Muscle layer of colon (tissue), 2 donors: Measurements from ENCODE around the gene TOE1.
A peak's percentile ranks its signal among the peaks of the same experiment; 100 is the strongest.

ENCODE experiments used
- H3K27ac ChIP-seq: one replicate; pipeline ENCODE4 v1.7.0; 2013; ENCODE audit warnings: low read depth, mild to moderate bottlenecking, low read length, moderate library complexity
- H3K27me3 ChIP-seq, 2 donors: one replicate each; pipeline ENCODE4 v1.7.0; 2013; ENCODE audit warnings: low read length in 2 of 2, mild to moderate bottlenecking in 2 of 2; ENCODE audit not compliant: insufficient read depth in 2 of 2, control insufficient read depth in 1 of 2
- H3K36me3 ChIP-seq: one replicate; pipeline ENCODE4 v1.7.0; 2013; ENCODE audit warnings: mild to moderate bottlenecking, low read length; ENCODE audit not compliant: insufficient read depth
- H3K4me1 ChIP-seq: one replicate; pipeline ENCODE4 v1.7.0; 2013; ENCODE audit warnings: mild to moderate bottlenecking, low read length; ENCODE audit not compliant: insufficient read depth
- H3K4me3 ChIP-seq, 2 donors: one replicate each; pipeline ENCODE4 v1.7.0; 2013; ENCODE audit warnings: low read length in 2 of 2, low read depth in 1 of 2, mild to moderate bottlenecking in 1 of 2, moderate library complexity in 1 of 2
- H3K9ac ChIP-seq: one replicate; pipeline ENCODE4 v1.7.0; 2013; ENCODE audit warnings: low read length
- H3K9me3 ChIP-seq: one replicate; pipeline ENCODE4 v1.7.0; 2013; ENCODE audit warnings: mild to moderate bottlenecking, low read length
- donor health status: abdominal sarcoma.
- donor health status: Adenocarcinoma of cecum.

TOE1 gene

GRCh38 chr1:45327644-45328515 lies 12.1 kb upstream of the TOE1 start:
- H3K9ac ChIP-seq, result no peak overlapping the region
- H3K4me1 ChIP-seq, result peaks cover 5% of the 10 kb centered on the region
- no peaks in the 10 kb centered on the region for H3K9me3 ChIP-seq
- H3K4me3 ChIP-seq, result peak overlapping the region in 1 of 2 donors; percentile 65
- H3K27me3 ChIP-seq, result peaks cover 0 to 8% of the 10 kb centered on the region in 2 donors
- no peak overlapping the region for H3K27ac ChIP-seq
- H3K36me3 ChIP-seq, result peaks cover 23% of the 10 kb centered on the region

- no peaks in the 10 kb centered on the region for H3K9me3 ChIP-seq
- peaks cover 5% of the 10 kb centered on the region for H3K4me1 ChIP-seq
- H3K9ac ChIP-seq, result no peak overlapping the region
- no peak overlapping the region for H3K27ac ChIP-seq
- H3K27me3 ChIP-seq, result peaks cover 0 to 8% of the 10 kb centered on the region in 2 donors
- no peak overlapping the region for H3K4me3 ChIP-seq
- peaks cover 31% of the 10 kb centered on the region for H3K36me3 ChIP-seq
These were observed 11.3 kb upstream of the TOE1 start for GRCh38 chr1:45328680-45329079.

GRCh38 chr1:45329445-45329844 lies 10.5 kb upstream of the TOE1 start:
- H3K4me1 ChIP-seq, result peaks cover 5% of the 10 kb centered on the region
- H3K27me3 ChIP-seq, result peaks cover 0 to 8% of the 10 kb centered on the region in 2 donors
- peaks cover 38% of the 10 kb centered on the region for H3K36me3 ChIP-seq
- H3K4me3 ChIP-seq, result no peak overlapping the region
- H3K9me3 ChIP-seq, result no peaks in the 10 kb centered on the region
- H3K27ac ChIP-seq, result no peak overlapping the region
- H3K9ac ChIP-seq, result no peak overlapping the region

GRCh38 chr1:45331436-45332345 lies 8.3 kb upstream of the TOE1 start:
- peaks cover 38% of the 10 kb centered on the region for H3K36me3 ChIP-seq
- no peak overlapping the region for H3K9ac ChIP-seq
- peaks cover 0 to 8% of the 10 kb centered on the region in 2 donors for H3K27me3 ChIP-seq
- no peak overlapping the region for H3K4me3 ChIP-seq
- no peaks in the 10 kb centered on the region for H3K4me1 ChIP-seq
- no peak overlapping the region for H3K27ac ChIP-seq
- H3K9me3 ChIP-seq, result no peaks in the 10 kb centered on the region

- Histone ChIP-seq H3K9me3 (no peaks in the 10 kb centered on the region), H3K36me3 (peaks cover 38% of the 10 kb centered on the region), H3K4me1 (no peaks in the 10 kb centered on the region), H3K27ac (no peak overlapping the region), H3K27me3 (peaks cover 0 to 8% of the 10 kb centered on the region in 2 donors), H3K4me3 (no peak overlapping the region), H3K9ac (no peak overlapping the region)
These were observed 7.6 kb upstream of the TOE1 start for GRCh38 chr1:45332346-45332720.

- Histone ChIP-seq H3K4me1 (no peaks in the 10 kb centered on the region), H3K9me3 (no peaks in the 10 kb centered on the region), H3K27ac (no peak overlapping the region), H3K4me3 (no peak overlapping the region), H3K9ac (no peak overlapping the region), H3K27me3 (no peaks in the 10 kb centered on the region), H3K36me3 (peaks cover 35% of the 10 kb centered on the region)
These were observed 5.4 kb upstream of the TOE1 start for GRCh38 chr1:45334308-45335245.

GRCh38 chr1:45335855-45336324 lies 4.1 kb upstream of the TOE1 start:
- no peak overlapping the region for H3K9ac ChIP-seq
- H3K27me3 ChIP-seq, result no peaks in the 10 kb centered on the region
- peaks cover 3% of the 10 kb centered on the region for H3K4me1 ChIP-seq
- H3K27ac ChIP-seq, result no peak overlapping the region
- no peaks in the 10 kb centered on the region for H3K9me3 ChIP-seq
- peaks cover 35% of the 10 kb centered on the region for H3K36me3 ChIP-seq
- H3K4me3 ChIP-seq, result no peak overlapping the region

- Histone ChIP-seq H3K27ac (no peak overlapping the region), H3K36me3 (peaks cover 34% of the 10 kb centered on the region), H3K4me1 (peaks cover 16% of the 10 kb centered on the region), H3K27me3 (no peaks in the 10 kb centered on the region), H3K9ac (no peak overlapping the region), H3K4me3 (no peak overlapping the region), H3K9me3 (no peaks in the 10 kb centered on the region)
These were observed 2.2 kb upstream of the TOE1 start for GRCh38 chr1:45337630-45338325.

- H3K4me1 ChIP-seq, result peaks cover 16% of the 10 kb centered on the region
- no peaks in the 10 kb centered on the region for H3K27me3 ChIP-seq
- H3K4me3 ChIP-seq, result peak overlapping the region; percentile 72 to 93
- H3K27ac ChIP-seq, result peak overlapping the region; percentile 96
- peak overlapping the region; percentile 91 for H3K9ac ChIP-seq
- no peaks in the 10 kb centered on the region for H3K9me3 ChIP-seq
- peaks cover 40% of the 10 kb centered on the region for H3K36me3 ChIP-seq
These were observed 971 bp downstream of the TOE1 start for GRCh38 chr1:45340816-45341466.

- no peak overlapping the region for H3K4me3 ChIP-seq
- H3K27me3 ChIP-seq, result no peaks in the 10 kb centered on the region
- peaks cover 35% of the 10 kb centered on the region for H3K4me1 ChIP-seq
- no peaks in the 10 kb centered on the region for H3K9me3 ChIP-seq
- no peak overlapping the region for H3K9ac ChIP-seq
- H3K27ac ChIP-seq, result no peak overlapping the region
- H3K36me3 ChIP-seq, result peaks cover 40% of the 10 kb centered on the region
These were observed 4.5 kb downstream of the TOE1 start for GRCh38 chr1:45344499-45344898.
